COLO668 (cell line): ENCODE data around the gene CDCA5.
A peak's percentile ranks its signal among the peaks of the same experiment; 100 is the strongest.

Experiments used
- DNase-seq: peaks from one replicate; lab custom pipeline; 2025; ENCODE audit not compliant: unreplicated experiment; lab: John Stamatoyannopoulos, UW

Gene CDCA5

GRCh38 chr11:65077451-65077850, 6.4 kb downstream of the CDCA5 start:
- no peak for DNase-seq

- DNase-seq, result no peak
These were observed 11.2 kb downstream of the CDCA5 start for GRCh38 chr11:65072631-65072966.

- DNase-seq, result no peak
These were observed 11.8 kb downstream of the CDCA5 start for GRCh38 chr11:65071907-65072630.

GRCh38 chr11:65069217-65069616, 14.6 kb downstream of the CDCA5 start:
- DNase-seq, result peak; percentile 11

GRCh38 chr11:65067446-65067845, 16.4 kb downstream of the CDCA5 start:
- DNase-seq, result no peak

GRCh38 chr11:65066805-65067291, 17.0 kb downstream of the CDCA5 start:
- DNase-seq, result peak; percentile 68

- DNase-seq, result no peak
These were observed 17.5 kb downstream of the CDCA5 start for GRCh38 chr11:65066315-65066714.

- DNase-seq, result no peak
These were observed 18.0 kb downstream of the CDCA5 start for GRCh38 chr11:65065851-65066250.

- no peak for DNase-seq
These were observed 19.0 kb downstream of the CDCA5 start for GRCh38 chr11:65064847-65065240.

- DNase-seq, result no peak
These were observed 20.3 kb downstream of the CDCA5 start for GRCh38 chr11:65063532-65063931.

GRCh38 chr11:65060913-65061408, 22.9 kb downstream of the CDCA5 start:
- peak; percentile 17 for DNase-seq

GRCh38 chr11:65059959-65060824, 23.6 kb downstream of the CDCA5 start:
- DNase-seq, result peak; percentile 34

- DNase-seq, result no peak
These were observed 24.3 kb downstream of the CDCA5 start for GRCh38 chr11:65059523-65059922.

- DNase-seq, result peak; percentile 59
These were observed 25.3 kb downstream of the CDCA5 start, which contains the start of gene NAALADL1 for GRCh38 chr11:65058419-65059054. NAALADL1 (minus strand) TSS chr11:65058553; CDS start chr11:65058521, 32 bp downstream.

GRCh38 chr11:65058012-65058411, 25.8 kb downstream of the CDCA5 start:
- DNase-seq, result peak; percentile 76

GRCh38 chr11:65057526-65057925, 26.3 kb downstream of the CDCA5 start:
- DNase-seq, result no peak

- DNase-seq, result no peak
These were observed 26.8 kb downstream of the CDCA5 start for GRCh38 chr11:65056999-65057398.

GRCh38 chr11:65055538-65055937, 28.3 kb downstream of the CDCA5 start:
- no peak for DNase-seq

GRCh38 chr11:65053827-65054508, 29.9 kb downstream of the CDCA5 start:
- no peak for DNase-seq

- DNase-seq, result no peak
These were observed 32.4 kb downstream of the CDCA5 start for GRCh38 chr11:65051398-65051858.
